Neutrophil (primary cell): Measurements from ENCODE around the gene ACVR1.

Source experiments
- H3K27ac ChIP-seq: fragments of 200-600 bp; sonication (generic); 2 replicates; pipeline ENCODE4 v1.5.1; 2016; ENCODE audit warnings: mild to moderate bottlenecking, moderate library complexity
- H3K27me3 ChIP-seq: fragments of 200-600 bp; sonication (generic); 2 replicates; pipeline ENCODE4 v1.6.0; 2016; ENCODE audit warnings: mild to moderate bottlenecking
- H3K36me3 ChIP-seq: fragments of 200-600 bp; sonication (generic); 2 replicates; pipeline ENCODE4 v1.5.1; 2017
- H3K4me1 ChIP-seq, 2 experiments: fragments of 200-600 bp in 1 of 2; sonication (generic) in 1 of 2; 1 replicate in 1 of 2; 2 replicates in 1 of 2; pipeline versions ENCODE4 v1.5.1 to v1.6.1; 2013 to 2016; ENCODE audit warnings: low read depth in 1 of 2, low read length in 1 of 2, mild to moderate bottlenecking in 1 of 2, moderate library complexity in 1 of 2; ENCODE audit not compliant: control insufficient read depth in 1 of 2, insufficient read depth in 1 of 2
- H3K4me3 ChIP-seq, 2 experiments: fragments of 200-600 bp in 1 of 2; sonication (generic) in 1 of 2; 1 replicate in 1 of 2; 2 replicates in 1 of 2; pipeline ENCODE4 v1.5.1; 2013 to 2016; ENCODE audit warnings: low read depth in 1 of 2, low read length in 1 of 2, mild to moderate bottlenecking in 1 of 2, moderate library complexity in 1 of 2
- H3K9me3 ChIP-seq: fragments of 200-600 bp; sonication (generic); 2 replicates; pipeline ENCODE4 v1.5.1; 2016
- TF ChIP-seq, protein P1 (sequence below): fragments of 200-600 bp; sonication (generic); IDR thresholded peaks from 2 replicates; pipeline ENCODE4 v1.5.1; 2016; ENCODE audit warnings: antibody characterized with exemption

The ACVR1 gene

DNA sequence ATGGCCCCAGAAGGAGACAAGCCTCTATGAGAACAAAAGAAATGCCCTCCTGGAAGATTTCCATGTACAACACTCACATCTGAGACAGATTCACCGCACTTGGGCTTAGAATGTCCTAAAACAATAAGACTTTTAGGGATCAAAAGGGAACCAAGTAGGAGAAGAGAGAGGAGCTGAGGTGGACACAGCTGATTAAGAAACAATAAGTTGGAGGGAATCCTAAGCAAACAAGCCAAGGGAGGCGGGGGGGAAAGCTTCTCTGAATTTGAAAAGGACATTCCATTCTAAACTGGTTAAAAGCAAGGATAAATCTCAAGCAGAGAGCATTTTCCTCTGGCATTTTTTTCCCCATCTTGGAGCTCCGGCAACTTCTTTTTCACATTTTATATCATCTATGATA lies 9.9 kb downstream of the ACVR1 start:
- Histone ChIP-seq H3K4me3 (no peak overlapping the region), H3K4me1 (no peaks in the 10 kb centered on the region), H3K9me3 (no peaks in the 10 kb centered on the region), H3K27ac (no peak overlapping the region), H3K27me3 (peaks cover 6% of the 10 kb centered on the region), H3K36me3 (no peaks in the 10 kb centered on the region)
- TF ChIP-seq, protein P1, sequence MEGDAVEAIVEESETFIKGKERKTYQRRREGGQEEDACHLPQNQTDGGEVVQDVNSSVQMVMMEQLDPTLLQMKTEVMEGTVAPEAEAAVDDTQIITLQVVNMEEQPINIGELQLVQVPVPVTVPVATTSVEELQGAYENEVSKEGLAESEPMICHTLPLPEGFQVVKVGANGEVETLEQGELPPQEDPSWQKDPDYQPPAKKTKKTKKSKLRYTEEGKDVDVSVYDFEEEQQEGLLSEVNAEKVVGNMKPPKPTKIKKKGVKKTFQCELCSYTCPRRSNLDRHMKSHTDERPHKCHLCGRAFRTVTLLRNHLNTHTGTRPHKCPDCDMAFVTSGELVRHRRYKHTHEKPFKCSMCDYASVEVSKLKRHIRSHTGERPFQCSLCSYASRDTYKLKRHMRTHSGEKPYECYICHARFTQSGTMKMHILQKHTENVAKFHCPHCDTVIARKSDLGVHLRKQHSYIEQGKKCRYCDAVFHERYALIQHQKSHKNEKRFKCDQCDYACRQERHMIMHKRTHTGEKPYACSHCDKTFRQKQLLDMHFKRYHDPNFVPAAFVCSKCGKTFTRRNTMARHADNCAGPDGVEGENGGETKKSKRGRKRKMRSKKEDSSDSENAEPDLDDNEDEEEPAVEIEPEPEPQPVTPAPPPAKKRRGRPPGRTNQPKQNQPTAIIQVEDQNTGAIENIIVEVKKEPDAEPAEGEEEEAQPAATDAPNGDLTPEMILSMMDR = no peak

DNA sequence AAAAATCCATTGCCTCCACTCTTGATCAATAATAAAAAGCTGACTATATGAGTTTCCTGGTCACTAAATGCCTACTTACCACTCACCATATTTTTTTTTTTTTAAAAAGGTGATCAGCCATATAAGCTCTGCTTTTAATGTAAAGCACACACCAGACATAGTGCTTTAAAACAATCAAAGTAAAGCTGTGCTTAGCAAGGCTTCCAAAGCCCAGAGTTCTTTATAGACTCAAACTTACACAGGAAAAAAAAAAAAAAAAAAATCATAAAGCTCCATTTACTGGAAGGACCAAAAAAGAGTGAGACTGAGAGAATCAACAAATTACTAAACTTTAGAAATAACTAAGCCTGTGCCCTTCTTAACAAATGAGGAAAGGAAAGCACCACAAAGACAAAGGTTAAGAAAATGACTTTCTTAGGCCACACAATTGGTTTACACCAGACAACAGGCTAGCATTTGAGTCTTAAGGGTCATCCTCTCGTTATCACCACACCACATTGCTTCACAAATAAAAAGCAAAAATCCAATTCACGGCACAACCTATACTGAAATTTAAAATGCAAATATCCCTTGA lies 11.2 kb downstream of the ACVR1 start:
- no peak overlapping the region for H3K27ac ChIP-seq
- H3K36me3 ChIP-seq = no peaks in the 10 kb centered on the region
- no peaks in the 10 kb centered on the region for H3K9me3 ChIP-seq
- H3K27me3 ChIP-seq = no peaks in the 10 kb centered on the region
- H3K4me1 ChIP-seq = no peaks in the 10 kb centered on the region
- H3K4me3 ChIP-seq = no peak overlapping the region
- TF ChIP-seq, protein P1 = no peak

DNA sequence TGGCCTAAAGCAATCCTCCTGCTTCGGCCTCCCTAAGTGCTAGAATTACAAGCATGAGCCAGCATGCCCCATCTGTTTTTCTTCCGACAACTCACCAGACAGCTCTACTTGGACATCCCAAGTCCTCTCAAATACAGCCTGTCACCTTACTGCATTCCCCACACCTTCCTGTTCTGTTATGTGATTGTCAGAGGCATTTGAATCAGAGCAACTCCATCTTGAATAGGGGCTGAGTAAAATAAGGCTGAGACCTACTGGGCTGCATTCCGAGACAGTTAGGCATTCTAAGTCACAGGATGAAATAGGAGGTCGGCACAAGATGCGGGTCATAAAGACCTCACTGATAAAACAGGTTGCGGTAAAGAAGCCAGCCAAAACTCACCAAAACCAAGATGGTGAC lies 17.3 kb downstream of the ACVR1 start:
- H3K36me3 ChIP-seq = no peaks in the 10 kb centered on the region
- no peaks in the 10 kb centered on the region for H3K27me3 ChIP-seq
- no peak overlapping the region for H3K27ac ChIP-seq
- no peaks in the 10 kb centered on the region for H3K9me3 ChIP-seq
- H3K4me1 ChIP-seq = no peaks in the 10 kb centered on the region
- TF ChIP-seq, protein P1 = no peak
- H3K4me3 ChIP-seq = no peak overlapping the region

DNA sequence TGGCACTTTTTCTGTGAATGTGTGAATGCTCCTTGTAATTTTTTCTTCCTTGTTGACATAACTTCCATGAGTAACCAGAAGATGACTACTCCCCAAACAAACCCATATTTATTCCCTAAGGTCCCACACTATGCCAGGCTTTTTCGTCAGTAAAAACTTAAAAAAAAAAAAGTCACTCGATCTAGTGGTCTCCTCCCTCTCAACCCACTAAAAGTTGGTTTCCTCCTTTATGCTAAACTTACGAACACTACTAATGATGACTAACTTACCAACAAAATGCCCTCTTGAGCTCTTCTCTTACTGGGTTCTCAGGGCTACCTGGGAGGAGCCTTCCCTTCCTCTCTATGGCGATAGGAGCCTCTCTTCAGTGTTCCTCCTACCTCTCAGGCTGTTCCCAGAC lies 18.2 kb downstream of the ACVR1 start:
- TF ChIP-seq, protein P1 = no peak
- H3K36me3 ChIP-seq = no peaks in the 10 kb centered on the region
- H3K27ac ChIP-seq = no peak overlapping the region
- no peaks in the 10 kb centered on the region for H3K27me3 ChIP-seq
- H3K4me3 ChIP-seq = no peak overlapping the region
- H3K4me1 ChIP-seq = no peaks in the 10 kb centered on the region
- H3K9me3 ChIP-seq = no peaks in the 10 kb centered on the region

DNA sequence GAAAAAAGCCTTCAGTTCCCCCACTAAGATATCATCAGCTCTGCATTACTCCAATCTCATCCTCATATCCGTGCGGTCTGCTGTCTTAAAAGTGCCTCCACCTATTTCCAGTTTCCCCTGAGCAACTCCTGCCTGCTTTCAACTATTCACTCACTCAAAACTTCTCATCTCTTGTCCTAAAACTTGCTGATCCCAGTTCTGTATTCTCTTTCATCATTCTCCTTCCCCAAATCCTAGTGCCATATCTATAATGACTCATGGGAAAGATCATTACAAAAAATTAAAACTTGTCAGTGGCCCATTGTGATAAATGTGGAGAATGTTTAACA lies 20.0 kb downstream of the ACVR1 start:
- Histone ChIP-seq H3K27ac (no peak overlapping the region), H3K36me3 (no peaks in the 10 kb centered on the region), H3K9me3 (no peaks in the 10 kb centered on the region), H3K4me3 (no peak overlapping the region), H3K27me3 (no peaks in the 10 kb centered on the region), H3K4me1 (no peaks in the 10 kb centered on the region)
- TF ChIP-seq, protein P1 = no peak

DNA sequence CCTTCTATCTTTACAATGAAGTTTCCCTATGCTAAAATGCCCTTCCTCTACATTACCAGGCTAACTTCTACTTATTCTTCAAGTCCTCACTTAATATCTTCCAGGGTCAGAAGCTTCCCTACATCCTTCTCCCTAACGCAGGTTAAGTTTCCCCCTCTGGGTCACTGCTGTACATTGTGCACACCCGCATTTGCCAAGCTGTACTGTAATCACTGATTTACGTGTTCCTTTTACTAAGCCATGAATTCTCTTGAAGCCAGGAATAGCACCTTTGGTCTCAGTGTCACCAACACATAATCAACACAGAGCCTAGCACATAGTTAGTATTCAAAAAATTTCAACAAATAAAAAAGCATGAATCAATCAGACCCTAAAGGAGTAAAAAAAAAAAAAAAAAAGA lies 22.3 kb downstream of the ACVR1 start:
- Histone ChIP-seq H3K9me3 (no peaks in the 10 kb centered on the region), H3K4me3 (no peak overlapping the region), H3K27me3 (no peaks in the 10 kb centered on the region), H3K27ac (no peak overlapping the region), H3K36me3 (no peaks in the 10 kb centered on the region), H3K4me1 (no peaks in the 10 kb centered on the region)
- TF ChIP-seq, protein P1 = no peak
